OCI-LY1 (cell line): ENCODE results near the gene RPS3A.
"Not testable (repeated sequence)": the region's sequence is repeated elsewhere in the genome, so short reads cannot be mapped to it uniquely, and the experiment has no call there.

Source experiments
- H2AFZ ChIP-seq: fragments of 200-600 bp; sonication (generic), shearing (Covaris generic); 2 replicates; pipeline ENCODE4 v1.6.0; 2014; ENCODE audit warnings: antibody characterized with exemption, mild to moderate bottlenecking, low read length
- H3F3A ChIP-seq: fragments of 200-600 bp; sonication (generic), shearing (Covaris generic); 2 replicates; pipeline ENCODE4 v1.6.0; 2014; ENCODE audit warnings: mild to moderate bottlenecking, antibody characterized with exemption, low read length, moderate library complexity; ENCODE audit not compliant: insufficient read depth
- H3K27ac ChIP-seq: fragments of 200-600 bp; sonication (generic); 2 replicates; pipeline ENCODE4 v1.5.1; 2014; ENCODE audit warnings: low read length, mixed run types, mild to moderate bottlenecking, low read depth; ENCODE audit not compliant: poor library complexity, severe bottlenecking
- H3K27me3 ChIP-seq: fragments of 200-600 bp; sonication (generic); 2 replicates; pipeline ENCODE4 v1.6.0; 2014; ENCODE audit warnings: antibody characterized with exemption, mild to moderate bottlenecking, low read length, moderate library complexity; ENCODE audit not compliant: insufficient read depth
- H3K36me3 ChIP-seq: fragments of 200-600 bp; sonication (generic); 2 replicates; pipeline ENCODE4 v1.6.1; 2014; ENCODE audit warnings: mild to moderate bottlenecking, antibody characterized with exemption, low read length, moderate library complexity, mixed read lengths; ENCODE audit not compliant: insufficient read depth
- H3K4me1 ChIP-seq: fragments of 200-600 bp; sonication (generic); 2 replicates; pipeline ENCODE4 v1.5.1; 2014; ENCODE audit warnings: mild to moderate bottlenecking, low read length, moderate library complexity; ENCODE audit not compliant: insufficient read depth, severe bottlenecking
- H3K4me2 ChIP-seq: fragments of 200-600 bp; sonication (generic), shearing (Covaris generic); 2 replicates; pipeline ENCODE4 v1.6.1; 2014; ENCODE audit warnings: low read length
- H3K4me3 ChIP-seq: fragments of 200-600 bp; sonication (generic); 2 replicates; pipeline ENCODE4 v1.5.1; 2014; ENCODE audit warnings: low read length, low read depth, mild to moderate bottlenecking, mixed read lengths; ENCODE audit not compliant: poor library complexity, severe bottlenecking
- H3K79me2 ChIP-seq: fragments of 200-600 bp; shearing (Covaris generic); 2 replicates; pipeline ENCODE4 v1.6.1; 2016; ENCODE audit warnings: mixed run types, low read length, mixed read lengths; ENCODE audit not compliant: insufficient read depth
- H3K9ac ChIP-seq: fragments of 200-600 bp; sonication (generic), shearing (Covaris generic); 2 replicates; pipeline ENCODE4 v1.6.1; 2014; ENCODE audit warnings: mild to moderate bottlenecking, low read length, mixed read lengths
- H3K9me2 ChIP-seq: fragments of 200-600 bp; sonication (generic), shearing (Covaris generic); 2 replicates; pipeline ENCODE4 v1.6.1; 2014; ENCODE audit warnings: low read depth, mild to moderate bottlenecking, low read length, mixed read lengths
- H3K9me3 ChIP-seq: fragments of 200-600 bp; shearing (Covaris generic); 2 replicates; pipeline ENCODE4 v1.6.1; 2014; ENCODE audit warnings: low read length, mixed read lengths
- H4K20me1 ChIP-seq: fragments of 200-600 bp; sonication (generic), shearing (Covaris generic); 2 replicates; pipeline ENCODE4 v1.6.0; 2016; ENCODE audit warnings: mild to moderate bottlenecking, low read length; ENCODE audit not compliant: insufficient read depth
- CTCF ChIP-seq: fragments of 200-600 bp; sonication (generic), shearing (Covaris generic); IDR thresholded peaks from 2 replicates; pipeline ENCODE4 v1.5.1; 2017; ENCODE audit warnings: mild to moderate bottlenecking, antibody characterized with exemption, low read length, moderate library complexity, mixed read lengths
- EZH2 ChIP-seq: fragments of 200-600 bp; sonication (generic), shearing (Covaris generic); IDR thresholded peaks from 2 replicates; pipeline ENCODE4 v1.8.0; 2017; ENCODE audit warnings: borderline replicate concordance, mixed run types, mild to moderate bottlenecking, antibody characterized with exemption, low read length, moderate library complexity, mixed read lengths

Gene RPS3A

GRCh38 chr4:151099229-151099975, at the start of gene RPS3A:
TSS of gene RPS3A (plus strand) at chr4:151099628. CDS start at chr4:151099653, 25 bp downstream.
- Histone ChIP-seq H3K27me3 (no peaks in the 10 kb centered on the region), H3K79me2 (peaks cover 28% of the 10 kb centered on the region), H3F3A (no peaks in the 10 kb centered on the region), H3K27ac (peak within 1 kb of the TSS; percentile 86), H3K9me3 (no peaks in the 10 kb centered on the region), H4K20me1 (no peaks in the 10 kb centered on the region), H3K4me1 (peaks cover 32% of the 10 kb centered on the region), H3K9ac (peak within 1 kb of the TSS; percentile 100), H3K4me3 (peak within 1 kb of the TSS; percentile 100), H2AFZ (peak within 1 kb of the TSS; percentile 33; the same call in 1 of the 2 replicates), H3K9me2 (no peaks in the 10 kb centered on the region), H3K4me2 (peak within 1 kb of the TSS; percentile 76), H3K36me3 (peaks cover 48% of the 10 kb centered on the region)
- no peak for TF ChIP-seq EZH2
- TF ChIP-seq CTCF: peak; percentile 88

GRCh38 chr4:151052785-151053184, 46.6 kb upstream of the RPS3A start:
- no peak overlapping the region for H3K4me2 ChIP-seq
- no peaks in the 10 kb centered on the region for H3K9me2 ChIP-seq

GRCh38 chr4:151055539-151055938, 43.9 kb upstream of the RPS3A start:
- Histone ChIP-seq H3K27ac (no peak overlapping the region), H3K9me3 (no peaks in the 10 kb centered on the region), H2AFZ (no peak overlapping the region), H3K4me1 (no peaks in the 10 kb centered on the region), H3K4me2 (no peak overlapping the region), H3K9me2 (no peaks in the 10 kb centered on the region), H3K36me3 (no peaks in the 10 kb centered on the region), H3K79me2 (no peaks in the 10 kb centered on the region), H3F3A (no peaks in the 10 kb centered on the region), H4K20me1 (no peaks in the 10 kb centered on the region), H3K4me3 (no peak overlapping the region), H3K9ac (no peak overlapping the region), H3K27me3 (no peaks in the 10 kb centered on the region)
- no peak for TF ChIP-seq EZH2
- TF ChIP-seq CTCF: no peak

More at GRCh38 chr4:151052785-151053184, 46.6 kb upstream of the RPS3A start:
- H3K36me3 ChIP-seq: no peaks in the 10 kb centered on the region
- H3K4me3 ChIP-seq: no peak overlapping the region
- no peaks in the 10 kb centered on the region for H3F3A ChIP-seq
- H3K27me3 ChIP-seq: no peaks in the 10 kb centered on the region
- TF ChIP-seq CTCF (no peak), EZH2 (no peak)
- no peak overlapping the region for H2AFZ ChIP-seq
- H3K9me3 ChIP-seq: no peaks in the 10 kb centered on the region
- H4K20me1 ChIP-seq: no peaks in the 10 kb centered on the region
- no peaks in the 10 kb centered on the region for H3K79me2 ChIP-seq
- H3K9ac ChIP-seq: no peak overlapping the region
- H3K27ac ChIP-seq: no peak overlapping the region
- H3K4me1 ChIP-seq: no peaks in the 10 kb centered on the region

GRCh38 chr4:151063143-151063542, 36.3 kb upstream of the RPS3A start:
- not testable (repeated sequence) for H4K20me1 ChIP-seq, H3K27me3 ChIP-seq, H3K4me3 ChIP-seq, H2AFZ ChIP-seq, H3K9me3 ChIP-seq, H3K4me2 ChIP-seq, H3K9me2 ChIP-seq, H3K36me3 ChIP-seq, H3K9ac ChIP-seq, H3K4me1 ChIP-seq, H3K79me2 ChIP-seq, H3F3A ChIP-seq, H3K27ac ChIP-seq
